Gastrocnemius medialis (tissue), 4 donors: ENCODE data around the gene PKMYT1. TPM values are rescaled to one million over a fixed set of nuclear protein-coding genes. Genes with fewer than 3 reads are reported as not detected.

Source experiments
- ATAC-seq, 2 donors: fragments of 150-250 bp; one replicate each; pipeline ENCODE4 v1.9.1; 2016
- DNase-seq, 2 donors: peaks; one replicate each; pipeline ENCODE4 v3.0.0-alpha.2; 2019
- H3K27ac ChIP-seq, 4 donors: fragments of 200-600 bp; sonication (generic); 1 replicate in 1 of 4; 2 replicates in 3 of 4; pipeline ENCODE4 v1.5.1; 2016 to 2018; ENCODE audit warnings: mild to moderate bottlenecking in 2 of 4, moderate library complexity in 1 of 4
- H3K27me3 ChIP-seq, 3 donors: fragments of 200-600 bp; sonication (generic) in 2 of 3; 1 replicate in 1 of 3; 2 replicates in 2 of 3; pipeline versions ENCODE4 v1.5.1 to v1.6.0; 2016 to 2019; ENCODE audit warnings: mild to moderate bottlenecking in 1 of 3, moderate library complexity in 1 of 3
- H3K36me3 ChIP-seq, 2 donors: fragments of 200-600 bp; sonication (generic) in 1 of 2; one replicate each; pipeline ENCODE4 v1.5.1; 2017 to 2018
- H3K4me1 ChIP-seq, 2 donors: fragments of 200-600 bp; sonication (generic) in 1 of 2; one replicate each; pipeline ENCODE4 v1.5.1; 2016 to 2017; ENCODE audit warnings: mild to moderate bottlenecking in 2 of 2
- H3K4me3 ChIP-seq, 4 donors: fragments of 200-600 bp; sonication (generic) in 3 of 4; 1 replicate in 1 of 4; 2 replicates in 3 of 4; pipeline ENCODE4 v1.5.1; 2016 to 2019; ENCODE audit warnings: mild to moderate bottlenecking in 2 of 4
- H3K9me3 ChIP-seq, 3 donors: fragments of 200-600 bp; sonication (generic) in 2 of 3; 1 replicate in 1 of 3; 2 replicates in 2 of 3; pipeline ENCODE4 v1.5.1; 2016 to 2019
- POLR2A ChIP-seq, 2 donors: fragments of 450-650 bp; IDR thresholded peaks; one replicate each; pipeline ENCODE4 v1.6.1; 2017; ENCODE audit warnings: antibody characterized with exemption in 2 of 2, mild to moderate bottlenecking in 2 of 2, moderate library complexity in 2 of 2
- in situ Hi-C, 4 donors: fragments of 200-750 bp; cut with MboI; loops; one replicate each; pipeline versions ENCODE4 v1.15.0 to v1.8.0; 2017; ENCODE audit warnings: low sequenced_read_pairs in 4 of 4
- intact Hi-C: fragments of 100-400 bp; cut with DNase I; formaldehyde crosslinking; loops from one replicate; pipeline ENCODE4 v1.15.1; 2023; ENCODE audit warnings: low total_unique reads
- total RNA-seq, 4 donors: library from RNA; depleted of rRNA; stranded (reverse); fragments of >200 nt; gene quantifications; one replicate each; pipeline versions ENCODE4 v1.1.0 to v1.2.3, GENCODE V29; 2016
- TF ChIP-seq, protein P1 (sequence below), 5 experiments: fragments of 450-650 bp in 3 of 5; fragments of 200-600 bp in 2 of 5; sonication (generic) in 2 of 5; IDR thresholded peaks in 4 of 5; conservative IDR thresholded peaks in 1 of 5; 1 replicate in 4 of 5; 2 replicates in 1 of 5; pipeline ENCODE4 v1.5.1; 2016 to 2019; ENCODE audit warnings: antibody characterized with exemption in 5 of 5, mild to moderate bottlenecking in 3 of 5, moderate library complexity in 3 of 5

The PKMYT1 gene
- total RNA-seq, 4 donors from 2014 or later = 1.4 to 2.4 TPM; not detected in 2

- Histone ChIP-seq H3K4me1 (peaks cover 11 to 31% of the 10 kb centered on the region in 2 donors), H3K9me3 (no peaks in the 10 kb centered on the region), H3K27ac (no peak within 1 kb of the TSS), H3K36me3 (no peaks in the 10 kb centered on the region), H3K27me3 (peaks cover 75 to 84% (median 79%) of the 10 kb centered on the region in 3 donors), H3K4me3 (peak within 1 kb of the TSS; percentile 0 to 41 (median 26))
- ATAC-seq = no peak
- no peak for DNase-seq
- TF ChIP-seq POLR2A (IDR thresholded peaks at IDR 0.05) = no peak
- TF ChIP-seq, protein P1, sequence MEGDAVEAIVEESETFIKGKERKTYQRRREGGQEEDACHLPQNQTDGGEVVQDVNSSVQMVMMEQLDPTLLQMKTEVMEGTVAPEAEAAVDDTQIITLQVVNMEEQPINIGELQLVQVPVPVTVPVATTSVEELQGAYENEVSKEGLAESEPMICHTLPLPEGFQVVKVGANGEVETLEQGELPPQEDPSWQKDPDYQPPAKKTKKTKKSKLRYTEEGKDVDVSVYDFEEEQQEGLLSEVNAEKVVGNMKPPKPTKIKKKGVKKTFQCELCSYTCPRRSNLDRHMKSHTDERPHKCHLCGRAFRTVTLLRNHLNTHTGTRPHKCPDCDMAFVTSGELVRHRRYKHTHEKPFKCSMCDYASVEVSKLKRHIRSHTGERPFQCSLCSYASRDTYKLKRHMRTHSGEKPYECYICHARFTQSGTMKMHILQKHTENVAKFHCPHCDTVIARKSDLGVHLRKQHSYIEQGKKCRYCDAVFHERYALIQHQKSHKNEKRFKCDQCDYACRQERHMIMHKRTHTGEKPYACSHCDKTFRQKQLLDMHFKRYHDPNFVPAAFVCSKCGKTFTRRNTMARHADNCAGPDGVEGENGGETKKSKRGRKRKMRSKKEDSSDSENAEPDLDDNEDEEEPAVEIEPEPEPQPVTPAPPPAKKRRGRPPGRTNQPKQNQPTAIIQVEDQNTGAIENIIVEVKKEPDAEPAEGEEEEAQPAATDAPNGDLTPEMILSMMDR (IDR thresholded peaks at IDR 0.05 in 4 of 5, conservative IDR thresholded peaks at IDR 0.05 in 1 of 5) = no peak
- intact Hi-C loops (no loop called here), in situ Hi-C loops (no loop called here)
Measured at GRCh38 chr16:2963723-2964474, 16.3 kb downstream of the PKMYT1 start, which contains the start of gene KREMEN2. TSS of gene KREMEN2 (plus strand) at chr16:2964275. CDS start at chr16:2964521, 246 bp downstream.

DNA sequence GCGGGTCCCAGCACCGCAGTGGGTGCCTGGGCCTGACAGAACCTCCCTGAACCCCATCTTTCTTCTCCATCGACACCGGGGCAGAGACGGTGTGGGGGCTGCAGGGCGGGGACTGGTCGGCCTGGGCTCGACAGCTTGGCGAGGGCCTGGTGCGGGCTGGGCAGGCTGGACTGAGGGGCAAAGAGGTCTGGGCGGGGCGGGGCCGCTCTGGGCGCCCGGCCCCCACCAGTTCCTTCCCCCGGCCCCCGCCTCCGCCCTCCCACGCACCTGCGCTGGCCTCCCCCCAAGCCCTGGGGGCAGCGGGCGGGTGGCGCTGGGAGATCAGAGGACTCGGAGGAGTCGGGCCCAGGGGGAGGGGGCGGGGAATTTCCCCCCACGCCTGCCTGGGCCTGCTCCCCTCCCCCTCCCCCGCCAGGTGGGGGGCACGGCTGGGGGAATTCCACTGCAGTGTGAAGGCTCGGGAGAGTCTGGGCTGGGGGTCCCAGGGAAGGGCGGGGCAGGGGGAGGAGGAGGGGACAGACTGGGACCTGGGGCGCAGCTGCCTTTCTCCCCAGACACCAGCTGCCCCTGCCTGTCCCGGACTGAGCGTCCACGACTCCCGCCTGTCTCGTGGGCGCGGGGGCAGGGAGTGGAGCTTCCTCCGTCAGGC, 17.0 kb downstream of the PKMYT1 start:
- no peaks in the 10 kb centered on the region for H3K36me3 ChIP-seq
- H3K27ac ChIP-seq = no peak overlapping the region
- H3K9me3 ChIP-seq = no peaks in the 10 kb centered on the region
- H3K4me1 ChIP-seq = peaks cover 7 to 24% of the 10 kb centered on the region in 2 donors
- peaks cover 73 to 83% (median 82%) of the 10 kb centered on the region in 3 donors for H3K27me3 ChIP-seq
- TF ChIP-seq, protein P1 (IDR thresholded peaks at IDR 0.05 in 4 of 5, conservative IDR thresholded peaks at IDR 0.05 in 1 of 5) = no peak
- TF ChIP-seq POLR2A (IDR thresholded peaks at IDR 0.05) = no peak
- no peak for ATAC-seq
- H3K4me3 ChIP-seq = peak overlapping the region in 3 of 4 donors; percentile 21 to 39 (median 32)
- no peak for DNase-seq
- intact Hi-C loops = no loop called here
- in situ Hi-C loops = no loop called here

- TF ChIP-seq POLR2A (IDR thresholded peaks at IDR 0.05) = no peak
- TF ChIP-seq, protein P1 (IDR thresholded peaks at IDR 0.05 in 4 of 5, conservative IDR thresholded peaks at IDR 0.05 in 1 of 5) = no peak
- H3K27me3 ChIP-seq = peaks cover 71 to 81% (median 80%) of the 10 kb centered on the region in 3 donors
- in situ Hi-C loops (no loop called here), intact Hi-C loops (no loop called here)
- H3K27ac ChIP-seq = no peak overlapping the region
- no peaks in the 10 kb centered on the region for H3K36me3 ChIP-seq
- peaks cover 7 to 24% of the 10 kb centered on the region in 2 donors for H3K4me1 ChIP-seq
- H3K4me3 ChIP-seq = no peak overlapping the region
- H3K9me3 ChIP-seq = no peaks in the 10 kb centered on the region
- DNase-seq = no peak
- ATAC-seq = no peak
Measured at GRCh38 chr16:2962334-2963073, 17.7 kb downstream of the PKMYT1 start.

- no peaks in the 10 kb centered on the region for H3K36me3 ChIP-seq
- intact Hi-C loops = loop anchor here (1.0 kb wide), 1 partner anchor 25 kb away; no protein-coding TSS in a partner anchor
- DNase-seq = no peak
- in situ Hi-C loops = no loop called here
- no peak for ATAC-seq
- H3K27me3 ChIP-seq = peaks cover 70 to 78% (median 77%) of the 10 kb centered on the region in 3 donors
- H3K27ac ChIP-seq = no peak overlapping the region
- peaks cover 7 to 24% of the 10 kb centered on the region in 2 donors for H3K4me1 ChIP-seq
- no peak overlapping the region for H3K4me3 ChIP-seq
- TF ChIP-seq, protein P1 (IDR thresholded peaks at IDR 0.05 in 4 of 5, conservative IDR thresholded peaks at IDR 0.05 in 1 of 5) = no peak
- no peak for TF ChIP-seq POLR2A (IDR thresholded peaks at IDR 0.05)
- no peaks in the 10 kb centered on the region for H3K9me3 ChIP-seq
Measured at GRCh38 chr16:2960183-2961010, 19.8 kb downstream of the PKMYT1 start.
